ENCODE data around the gene EML6. TPM values are rescaled to one million over a fixed set of nuclear protein-coding genes. Genes with fewer than 3 reads are reported as not detected.

Gene EML6
- total and polyA plus RNA-seq, 2 of the 8 experiments (the other 6 are each of a cell fraction or from before 2014, with no cell fraction given) = 1.2 to 1.6 TPM

- no peak for TF ChIP-seq KDM4A (IDR thresholded peaks at IDR 0.05; ENCODE audit: low read depth, low read length, severe bottlenecking)
These were observed 108.0 kb downstream of the EML6 start (continued) for GRCh38 chr2:54831480-54831879.
